HEK293 (cell line): Measurements from ENCODE around the gene MBP.

ENCODE experiments used
- CTCF ChIA-PET: fragments of 350-600 bp; formaldehyde crosslinking; extraction: SDS; loops from one replicate; lab custom pipeline; 2021; ENCODE audit warnings: antibody characterized with exemption; lab: Yijun Ruan, JAX
- POLR2A ChIA-PET: fragments of 300-600 bp; formaldehyde crosslinking; extraction: SDS; loops from one replicate; lab custom pipeline; 2020; ENCODE audit warnings: antibody characterized with exemption, inconsistent platforms; lab: Yijun Ruan, JAX
- H3K27ac ChIP-seq: fragments of 200-500 bp; sonication (Bioruptor generic); 2 replicates; pipeline ENCODE4 v1.5.1; 2014; ENCODE audit warnings: low read depth, low read length, control low read depth, inconsistent platforms; ENCODE audit errors: extremely low read depth
- H3K36me3 ChIP-seq, 2 experiments: fragments of 200-500 bp in 1 of 2; sonication (Bioruptor generic) in 1 of 2; 1 replicate in 1 of 2; 2 replicates in 1 of 2; pipeline ENCODE4 v1.5.1; 2014 to 2017; ENCODE audit warnings: inconsistent platforms in 2 of 2, low read length in 2 of 2; ENCODE audit not compliant: control insufficient read depth in 2 of 2, insufficient read depth in 1 of 2
- H3K4me1 ChIP-seq: fragments of 200-500 bp; sonication (Bioruptor generic); 2 replicates; pipeline ENCODE4 v1.5.1; 2014; ENCODE audit warnings: mild to moderate bottlenecking, low read length, inconsistent platforms; ENCODE audit not compliant: control insufficient read depth, insufficient read depth
- H3K4me3 ChIP-seq: 2 replicates; pipeline ENCODE4 v1.5.1; 2011; ENCODE audit warnings: low read depth, mild to moderate bottlenecking, control low read depth, low read length, moderate library complexity
- H3K9me3 ChIP-seq: fragments of 200-500 bp; sonication (Bioruptor generic); 2 replicates; pipeline ENCODE4 v1.5.1; 2014; ENCODE audit warnings: low read depth, low read length, inconsistent platforms; ENCODE audit not compliant: control insufficient read depth, insufficient read depth
- OVOL3 ChIP-seq: fragments of 450-650 bp; formaldehyde crosslinking; IDR thresholded peaks from 2 replicates; pipeline ENCODE4 v1.5.1; 2016; ENCODE audit warnings: missing biosample characterization, missing genetic modification characterization
- PRDM1 ChIP-seq: fragments of 450-650 bp; formaldehyde crosslinking; IDR thresholded peaks from 2 replicates; pipeline ENCODE4; 2016; ENCODE audit warnings: missing biosample characterization, missing genetic modification characterization
- PRDM2 ChIP-seq: fragments of 450-650 bp; formaldehyde crosslinking; IDR thresholded peaks from 2 replicates; pipeline ENCODE4 v1.5.1; 2016; ENCODE audit warnings: missing biosample characterization, missing genetic modification characterization, borderline replicate concordance
- ZBTB20 ChIP-seq: fragments of 450-650 bp; formaldehyde crosslinking; IDR thresholded peaks from 2 replicates; pipeline ENCODE4 v1.5.1; 2016; ENCODE audit warnings: missing biosample characterization, missing genetic modification characterization
- ZBTB48 ChIP-seq: fragments of 450-650 bp; formaldehyde crosslinking; IDR thresholded peaks from 2 replicates; pipeline ENCODE4 v1.5.1; 2016; ENCODE audit warnings: missing biosample characterization, missing genetic modification characterization
- ZFP3 ChIP-seq: fragments of 450-650 bp; formaldehyde crosslinking; IDR thresholded peaks from 2 replicates; pipeline ENCODE4 v1.5.1; 2016; ENCODE audit warnings: low read depth, missing biosample characterization, missing genetic modification characterization
- ZIC2 ChIP-seq: fragments of 450-650 bp; formaldehyde crosslinking; IDR thresholded peaks from 2 replicates; pipeline ENCODE4 v1.5.1; 2016; ENCODE audit warnings: missing biosample characterization, missing genetic modification characterization
- ZNF132 ChIP-seq: fragments of 450-650 bp; formaldehyde crosslinking; IDR thresholded peaks from 2 replicates; pipeline ENCODE4 v1.5.1; 2017; ENCODE audit warnings: missing biosample characterization, missing genetic modification characterization, borderline replicate concordance
- ZNF155 ChIP-seq: fragments of 450-650 bp; formaldehyde crosslinking; IDR thresholded peaks from 2 replicates; pipeline ENCODE4 v1.5.1; 2016; ENCODE audit warnings: missing biosample characterization, missing genetic modification characterization
- ZNF19 ChIP-seq: fragments of 450-650 bp; formaldehyde crosslinking; IDR thresholded peaks from 2 replicates; pipeline ENCODE4; 2016; ENCODE audit warnings: missing biosample characterization, missing genetic modification characterization, low read depth
- ZNF23 ChIP-seq: fragments of 450-650 bp; formaldehyde crosslinking; IDR thresholded peaks from 2 replicates; pipeline ENCODE4 v1.5.1; 2016; ENCODE audit warnings: missing biosample characterization, missing genetic modification characterization, borderline replicate concordance
- ZNF280C ChIP-seq: fragments of 450-650 bp; formaldehyde crosslinking; IDR thresholded peaks from 2 replicates; pipeline ENCODE4 v1.5.1; 2016; ENCODE audit warnings: missing biosample characterization, missing genetic modification characterization
- ZNF311 ChIP-seq: fragments of 450-650 bp; formaldehyde crosslinking; IDR thresholded peaks from 2 replicates; pipeline ENCODE4 v1.5.1; 2017; ENCODE audit warnings: missing biosample characterization, missing genetic modification characterization, borderline replicate concordance
- ZNF335 ChIP-seq: fragments of 450-650 bp; formaldehyde crosslinking; conservative IDR thresholded peaks from 2 replicates; pipeline ENCODE4 v1.5.1; 2016; ENCODE audit warnings: missing biosample characterization, missing genetic modification characterization
- ZNF354C ChIP-seq: fragments of 450-650 bp; formaldehyde crosslinking; IDR thresholded peaks from 2 replicates; pipeline ENCODE4 v1.5.1; 2016; ENCODE audit warnings: missing biosample characterization, missing genetic modification characterization, low read depth, borderline replicate concordance
- ZNF549 ChIP-seq: fragments of 450-650 bp; IDR thresholded peaks from 2 replicates; pipeline ENCODE4 v1.5.1; 2018; ENCODE audit warnings: missing biosample characterization, missing genetic modification characterization, mild to moderate bottlenecking, inconsistent platforms, moderate library complexity
- ZNF623 ChIP-seq: fragments of 450-650 bp; formaldehyde crosslinking; IDR thresholded peaks from 2 replicates; pipeline ENCODE4 v1.5.1; 2016; ENCODE audit warnings: missing biosample characterization, missing genetic modification characterization
- ZNF670 ChIP-seq: fragments of 450-650 bp; formaldehyde crosslinking; IDR thresholded peaks from 2 replicates; pipeline ENCODE4 v1.5.1; 2016; ENCODE audit warnings: missing biosample characterization, missing genetic modification characterization, low read depth
- ZNF777 ChIP-seq: fragments of 450-650 bp; formaldehyde crosslinking; IDR thresholded peaks from 2 replicates; pipeline ENCODE4 v1.5.1; 2017; ENCODE audit warnings: missing biosample characterization, missing genetic modification characterization, borderline replicate concordance
- ZNF785 ChIP-seq: fragments of 450-650 bp; formaldehyde crosslinking; IDR thresholded peaks from 2 replicates; pipeline ENCODE4 v1.5.1; 2016; ENCODE audit warnings: missing biosample characterization, missing genetic modification characterization
- ZNF791 ChIP-seq: fragments of 450-650 bp; formaldehyde crosslinking; IDR thresholded peaks from 2 replicates; pipeline ENCODE4 v1.5.1; 2016; ENCODE audit warnings: missing biosample characterization, missing genetic modification characterization
- ZSCAN5A ChIP-seq: fragments of 450-650 bp; formaldehyde crosslinking; IDR thresholded peaks from 2 replicates; pipeline ENCODE4 v1.5.1; 2016; ENCODE audit warnings: missing biosample characterization, missing genetic modification characterization

The MBP gene

DNA sequence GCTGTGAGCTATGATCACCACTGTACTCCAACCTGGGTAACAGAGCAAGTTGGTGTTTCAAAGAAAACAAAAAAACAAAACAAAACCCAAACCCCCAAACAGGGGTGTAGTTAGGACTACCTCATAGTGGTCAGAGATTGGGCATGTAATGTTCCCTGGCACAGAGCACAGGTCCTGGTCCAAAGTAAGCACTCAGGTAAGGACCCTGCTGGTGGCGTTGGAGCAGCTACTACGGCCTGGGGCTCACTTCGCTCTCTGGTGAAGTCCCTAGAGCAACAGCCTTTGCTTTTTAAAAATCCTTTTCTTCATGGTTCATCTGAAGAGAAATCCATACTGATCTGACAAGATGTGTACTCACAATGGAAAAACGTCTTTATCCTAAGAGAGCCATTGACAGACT is 179.8 kb downstream of the MBP start (continued):
- TF ChIP-seq ZNF19 (no peak), ZBTB48 (no peak), ZNF549 (tag by site-specific recombination) (no peak), ZNF23 (tag by site-specific recombination) (no peak), ZNF791 (no peak), ZNF280C (no peak), ZNF623 (tag by site-specific recombination) (no peak), ZNF335 (tag by site-specific recombination) (no peak), ZNF777 (tag by site-specific recombination) (no peak)
- TF ChIP-seq, all 188 proteins: peak for 0

- H3K4me3 ChIP-seq: no peak overlapping the region
- POLR2A ChIA-PET: no interaction called here
- H3K36me3 ChIP-seq: peaks cover 15 to 73% of the 10 kb centered on the region in 2 experiments
- H3K9me3 ChIP-seq: no peaks in the 10 kb centered on the region
- no peaks in the 10 kb centered on the region for H3K4me1 ChIP-seq
- CTCF ChIA-PET: interaction anchor here (0.9 to 1.4 kb wide), 2 partner anchors 28 to 61 kb away, joined by 3 to 4 read pairs; no protein-coding TSS in a partner anchor
- TF ChIP-seq PRDM1: peak; percentile 10; the same call in 1 of the 2 replicates
- TF ChIP-seq ZNF311 (tag by site-specific recombination): no peak
- no peak overlapping the region for H3K27ac ChIP-seq
Measured at GRCh38 chr18:76951456-76952247, 180.9 kb downstream of the MBP start.

DNA sequence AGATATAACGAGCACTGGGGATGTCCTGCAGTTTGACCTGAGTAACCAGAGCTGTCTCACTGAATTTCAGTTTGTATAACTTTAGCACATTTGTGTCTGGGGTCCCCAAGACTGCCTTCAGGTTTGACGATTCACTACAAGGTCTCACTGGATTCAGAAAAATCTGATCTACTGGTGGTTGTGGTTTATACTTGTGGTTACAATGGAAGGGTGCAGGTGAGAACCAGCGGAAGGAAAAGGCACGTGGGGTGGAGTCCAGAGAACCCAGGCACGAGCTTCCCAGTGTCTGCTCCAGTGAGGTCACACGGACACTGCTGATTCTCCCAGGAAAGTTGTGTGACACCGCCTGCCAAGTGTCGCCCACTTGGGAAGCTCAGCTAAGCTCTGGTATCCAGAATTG is 184.2 kb downstream of the MBP start:
- no peak overlapping the region for H3K4me3 ChIP-seq
- H3K4me1 ChIP-seq: no peaks in the 10 kb centered on the region
- POLR2A ChIA-PET: no interaction called here
- CTCF ChIA-PET: interaction anchor here (0.8 kb wide), 1 partner anchor 52 kb away, joined by 4 read pairs; no protein-coding TSS in a partner anchor
- no peaks in the 10 kb centered on the region for H3K9me3 ChIP-seq
- peaks cover 19 to 58% of the 10 kb centered on the region in 2 experiments for H3K36me3 ChIP-seq
- no peak overlapping the region for H3K27ac ChIP-seq
- TF ChIP-seq PRDM2: no peak
- no peak for TF ChIP-seq ZNF132 (tag by site-specific recombination)
- TF ChIP-seq ZBTB20 (tag by site-specific recombination): no peak
- TF ChIP-seq ZNF155 (tag by site-specific recombination): no peak
- TF ChIP-seq OVOL3: no peak
- no peak for TF ChIP-seq ZNF311 (tag by site-specific recombination)
- TF ChIP-seq ZNF670 (tag by site-specific recombination): no peak
- TF ChIP-seq ZNF785 (tag by site-specific recombination): no peak
- TF ChIP-seq ZNF354C (tag by site-specific recombination): no peak
- no peak for TF ChIP-seq ZSCAN5A
- TF ChIP-seq ZIC2 (tag by site-specific recombination): no peak
- TF ChIP-seq ZFP3: no peak
